ENCODE results near the gene PRDX3. TPM values are rescaled to one million over a fixed set of nuclear protein-coding genes. Genes with fewer than 3 reads are reported as not detected.
A peak's percentile ranks its signal among the peaks of the same experiment; 100 is the strongest.

The PRDX3 gene
- polyA plus RNA-seq, 1 of the 3 experiments (the other 2 are of a cell fraction): 193 TPM

GRCh38 chr10:119210633-119211032, 32.0 kb upstream of the PRDX3 start (continued):
- TF ChIP-seq MEF2A (IDR thresholded peaks at IDR 0.05; ENCODE audit: borderline replicate concordance, low read depth) (no peak), RCOR1 (IDR thresholded peaks at IDR 0.05; ENCODE audit: low read length) (peak; percentile 86), YY1 (IDR thresholded peaks at IDR 0.05; ENCODE audit: low read depth) (no peak), JUND (IDR thresholded peaks at IDR 0.05) (no peak), ELF1 (IDR thresholded peaks at IDR 0.05) (no peak), IRF3 (IDR thresholded peaks at IDR 0.05; ENCODE audit: low read depth, low read length) (no peak), USF2 (IDR thresholded peaks at IDR 0.05; ENCODE audit: borderline replicate concordance, low read depth, low read length) (no peak), RAD21 (IDR thresholded peaks at IDR 0.05; ENCODE audit: low read length) (no peak; the same call in 1 of the 2 replicates)

DNA sequence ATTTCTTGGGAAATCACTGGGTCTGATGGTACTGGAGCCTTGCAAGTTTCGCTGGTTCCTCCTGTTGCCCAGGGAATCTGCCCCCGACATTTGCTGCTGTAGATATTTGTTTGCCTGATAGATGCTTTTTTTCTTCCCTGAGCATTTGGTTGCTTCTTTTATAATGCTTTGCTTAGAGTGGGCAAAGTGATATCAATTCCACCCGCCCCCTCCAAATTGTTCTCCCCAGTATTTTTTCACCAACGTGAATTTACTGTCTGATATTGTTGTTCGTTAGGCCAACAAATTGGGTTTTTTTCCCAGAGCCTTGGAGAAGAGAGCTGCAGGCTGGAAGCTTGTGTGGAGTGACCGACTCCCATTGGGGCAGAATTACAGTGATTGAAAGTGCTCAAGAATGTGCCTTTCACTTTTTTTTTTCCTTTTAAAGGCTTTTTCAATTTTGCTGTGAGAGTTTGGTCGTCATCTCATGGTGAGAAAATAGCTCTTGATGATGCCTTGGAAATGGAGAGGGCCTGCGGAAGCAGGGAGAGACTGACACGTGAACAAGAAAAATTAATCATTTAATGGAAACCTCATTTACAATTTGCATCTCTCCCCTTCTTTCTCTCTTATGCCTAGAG, 31.2 kb upstream of the PRDX3 start:
- peak overlapping the region; percentile 52 for H2AFZ ChIP-seq (ENCODE audit: low read depth)
- no peak for DNase-seq
- 20% methylated on average over 9 of the region's 9 CpGs for WGBS (ENCODE audit: low lambda C conversion rate)
- peaks cover 57% of the 10 kb centered on the region for H3K79me2 ChIP-seq (ENCODE audit: insufficient read depth)
- H3K4me3 ChIP-seq (ENCODE audit: low read depth in 2 of 2, low read length in 1 of 2): peak overlapping the region; percentile 91
- no peaks in the 10 kb centered on the region for H3K9me3 ChIP-seq
- H3K27me3 ChIP-seq (ENCODE audit: insufficient read depth): no peaks in the 10 kb centered on the region
- peak; percentile 12 for TF ChIP-seq RAD21 (IDR thresholded peaks at IDR 0.05; ENCODE audit: low read length)
- no peak for TF ChIP-seq CHD2 (IDR thresholded peaks at IDR 0.05; ENCODE audit: low read length, partially characterized antibody)
- TF ChIP-seq USF2 (IDR thresholded peaks at IDR 0.05; ENCODE audit: borderline replicate concordance, low read depth, low read length): no peak
- TF ChIP-seq MXI1 (IDR thresholded peaks at IDR 0.05; ENCODE audit: low read depth, low read length): peak; percentile 8; the same call in 1 of the 2 replicates
- TF ChIP-seq TAF1 (IDR thresholded peaks at IDR 0.05; ENCODE audit: borderline replicate concordance, low read depth, low read length): no peak
- TF ChIP-seq RFX5 (IDR thresholded peaks at IDR 0.05; ENCODE audit: low read length): no peak
- TF ChIP-seq NFIC (IDR thresholded peaks at IDR 0.05; ENCODE audit: borderline replicate concordance): no peak
- TF ChIP-seq RXRA (IDR thresholded peaks at IDR 0.05; ENCODE audit: borderline replicate concordance, low read depth): 0 out of 2 replicates have a peak, but pooled peaks have one; percentile 1
- TF ChIP-seq FOXJ3 (CRISPR knock-in tag; IDR thresholded peaks at IDR 0.05): no peak
- no peaks in the 10 kb centered on the region for H3K36me3 ChIP-seq (replicated peaks in 1 of 2; ENCODE audit: control insufficient read depth in 1 of 2, insufficient read depth in 2 of 2, low read length in 1 of 2)
- peak overlapping the region; percentile 97 for H3K4me2 ChIP-seq
- peak overlapping the region; percentile 67 to 98 for H3K27ac ChIP-seq (ENCODE audit: low read depth in 2 of 2, low read length in 1 of 2)
- H3K4me1 ChIP-seq (ENCODE audit: control insufficient read depth in 1 of 2, insufficient read depth in 2 of 2, low read depth in 1 of 2, low read length in 1 of 2): peaks cover 29 to 45% of the 10 kb centered on the region in 2 experiments
- H3K9me2 ChIP-seq: no peaks in the 10 kb centered on the region
- H4K20me1 ChIP-seq (ENCODE audit: insufficient read depth): no peaks in the 10 kb centered on the region
- ChIA-PET POLR2A (interaction anchor here (0.7 to 1.1 kb wide), 3 partner anchors 13 to 78 kb away, joined by 3 to 4 read pairs (median 3); no protein-coding TSS in a partner anchor), CTCF (interaction anchor here (0.7 to 15.4 kb wide), 36 partner anchors 8 to 542 kb away, joined by 3 to 505 read pairs (median 4); no protein-coding TSS in a partner anchor)
- peak overlapping the region; percentile 74; the same call in 1 of the 2 replicates for H3K9ac ChIP-seq
- H3F3A ChIP-seq (replicated peaks; ENCODE audit: insufficient read depth): peaks cover 30% of the 10 kb centered on the region

Data from SK-N-SH (cell line).